K562 (cell line): ENCODE data around the gene GNRHR. TPM values are rescaled to one million over a fixed set of nuclear protein-coding genes. Genes with fewer than 3 reads are reported as not detected.

Experiments used
- CSDE1 ChIP-seq, 2 experiments: fragments of 450-650 bp; IDR thresholded peaks; 2 replicates each; pipeline ENCODE4 v1.6.1; 2016; ENCODE audit warnings: mild to moderate bottlenecking in 1 of 2
- E2F4 ChIP-seq: sonication (generic); formaldehyde crosslinking; IDR thresholded peaks from 2 replicates; pipeline ENCODE4 v1.8.0; 2022; ENCODE audit warnings: mild to moderate bottlenecking, low read depth, missing genetic modification reagents
- FOXP1 ChIP-seq: sonication (generic); formaldehyde crosslinking; IDR thresholded peaks from 2 replicates; pipeline ENCODE4 v1.8.0; 2022; ENCODE audit warnings: mild to moderate bottlenecking, missing genetic modification reagents
- IRF1 ChIP-seq: sonication (generic); formaldehyde crosslinking; IDR thresholded peaks from 2 replicates; pipeline ENCODE4 v1.8.0; 2022; ENCODE audit warnings: missing genetic modification reagents, mild to moderate bottlenecking, borderline replicate concordance
- JUN ChIP-seq, 2 experiments: sonication (generic) in 1 of 2; formaldehyde crosslinking in 1 of 2; IDR thresholded peaks; 2 replicates each; pipeline versions ENCODE4 v1.6.1 to v1.8.0; 2012 to 2022; ENCODE audit warnings: borderline replicate concordance in 2 of 2, mild to moderate bottlenecking in 2 of 2, improper control_type of control experiment in 1 of 2, low read depth in 1 of 2, low read length in 1 of 2, missing genetic modification reagents in 1 of 2
- MIER1 ChIP-seq: fragments of 450-650 bp; IDR thresholded peaks from 2 replicates; pipeline ENCODE4 v1.6.1; 2016; ENCODE audit warnings: antibody characterized with exemption, mild to moderate bottlenecking, low read depth
- MTA2 ChIP-seq: fragments of 450-650 bp; IDR thresholded peaks from 2 replicates; pipeline ENCODE4 v1.6.1; 2016; ENCODE audit warnings: low read depth
- RBFOX2 ChIP-seq: fragments of 200-400 bp; formaldehyde crosslinking; IDR thresholded peaks from 2 replicates; pipeline ENCODE4 v1.6.1; 2017; ENCODE audit warnings: low read depth, mild to moderate bottlenecking, low read length, moderate library complexity
- RBM17 ChIP-seq: fragments of 200-400 bp; formaldehyde crosslinking; IDR thresholded peaks from 2 replicates; pipeline ENCODE4 v1.6.1; 2017; ENCODE audit warnings: low read depth, mild to moderate bottlenecking, low read length, borderline replicate concordance
- RERE ChIP-seq: sonication (generic); formaldehyde crosslinking; IDR thresholded peaks from 2 replicates; pipeline ENCODE4 v1.8.0; 2023; ENCODE audit warnings: missing genetic modification reagents, mild to moderate bottlenecking, borderline replicate concordance
- RFX5 ChIP-seq: IDR thresholded peaks from 2 replicates; pipeline ENCODE4 v1.6.1; 2011; ENCODE audit warnings: low read depth, mild to moderate bottlenecking, improper control_type of control experiment, low read length
- RUNX1 ChIP-seq: sonication (generic); IDR thresholded peaks from 2 replicates; pipeline ENCODE4 v1.6.1; 2016; ENCODE audit warnings: antibody characterized with exemption, low read depth
- SAP30 ChIP-seq: fragments of 200-600 bp; sonication (generic); IDR thresholded peaks from 2 replicates; pipeline ENCODE4 v1.6.1; 2012; ENCODE audit warnings: borderline replicate concordance, low read depth, mild to moderate bottlenecking, moderate library complexity, low read length, control low read depth, inconsistent platforms; ENCODE audit not compliant: insufficient read depth, poor library complexity, severe bottlenecking
- SFPQ ChIP-seq: fragments of 200-400 bp; formaldehyde crosslinking; IDR thresholded peaks from 2 replicates; pipeline ENCODE4 v1.6.1; 2017; ENCODE audit warnings: mild to moderate bottlenecking, low read depth, low read length, moderate library complexity
- TOE1 ChIP-seq, 2 experiments: fragments of 450-650 bp in 1 of 2; sonication (generic) in 1 of 2; formaldehyde crosslinking in 1 of 2; IDR thresholded peaks; 2 replicates each; pipeline versions ENCODE4 v1.7.1 to v1.8.0; 2016 to 2022; ENCODE audit warnings: borderline replicate concordance in 2 of 2, mild to moderate bottlenecking in 2 of 2, antibody characterized with exemption in 1 of 2, inconsistent platforms in 1 of 2, low read depth in 1 of 2, missing genetic modification reagents in 1 of 2, moderate library complexity in 1 of 2
- polyA plus RNA-seq, 8 experiments: library from polyadenylated mRNA; depleted of rRNA in 4 of 8; stranded (reverse) in 5 of 8; unstranded in 3 of 8; fragments of >200 nt; fragmentation: Nextera tagmentation in 2 of 8; fragmentation: Illumina TruSeq in 1 of 8; extraction: Ambion mirVana in 2 of 8; extraction: Trizol in 1 of 8; gene quantifications; 2 replicates each; pipeline versions ENCODE4 v1.2.1 to v1.2.3, GENCODE V29; 2011 to 2014; ENCODE audit warnings: inconsistent platforms in 1 of 8, missing spikeins in 1 of 8
- total RNA-seq, 7 experiments: library from RNA; depleted of rRNA in 6 of 7; stranded (reverse); fragments of >200 nt in 6 of 7; fragmentation: Illumina TruSeq in 2 of 7; extraction: Trizol in 2 of 7; gene quantifications; 2 replicates each; pipeline versions ENCODE4 v1.2.1 to v1.2.3, GENCODE V29; 2011 to 2021; ENCODE audit warnings: low replicate concordance in 1 of 7

The GNRHR gene
- total and polyA plus RNA-seq, 9 of the 15 experiments (the other 6 are each of a cell fraction or from before 2014, with no cell fraction given): 0.06 to 0.13 TPM; not detected in 7

GRCh38 chr4:67721770-67722597, 32.2 kb downstream of the GNRHR start (continued):
- TF ChIP-seq JUN (IDR thresholded peaks at IDR 0.05; ENCODE audit: borderline replicate concordance, low read depth, low read length): peak; percentile 77
- TF ChIP-seq JUN (CRISPR knock-in tag; IDR thresholded peaks at IDR 0.05; ENCODE audit: borderline replicate concordance): peak; percentile 72; the same call in 1 of the 2 replicates
- peak in 1 of 2 experiments; percentile 78; a peak in 1 of 4 replicates for TF ChIP-seq CSDE1 (IDR thresholded peaks at IDR 0.05)
- no peak for TF ChIP-seq SFPQ
- no peak for TF ChIP-seq IRF1 (CRISPR knock-in tag)
- no peak for TF ChIP-seq MIER1
- TF ChIP-seq SAP30: no peak
- no peak for TF ChIP-seq RBM17
- TF ChIP-seq FOXP1 (CRISPR knock-in tag): no peak
- TF ChIP-seq TOE1 (IDR thresholded peaks at IDR 0.05; ENCODE audit: borderline replicate concordance): peak; percentile 32; the same call in 1 of the 2 replicates
- TF ChIP-seq TOE1 (CRISPR knock-in tag; IDR thresholded peaks at IDR 0.05; ENCODE audit: borderline replicate concordance, low read depth): no peak
- no peak for TF ChIP-seq RERE (CRISPR knock-in tag)
- TF ChIP-seq RUNX1: no peak
- peak; percentile 40; the same call in 1 of the 2 replicates for TF ChIP-seq RBFOX2
- TF ChIP-seq RFX5: no peak
- TF ChIP-seq E2F4 (CRISPR knock-in tag): no peak
- peak; percentile 62 for TF ChIP-seq MTA2
